HFF-Myc (cell line): ENCODE data around the gene CXXC5.

ENCODE experiments used
- DNase-seq: peaks from one replicate; pipeline ENCODE4 v3.0.0-alpha.2; 2011; ENCODE audit warnings: low read depth; ENCODE audit errors: extremely low read depth
- H3K4me3 ChIP-seq: replicated peaks from 2 replicates; pipeline ENCODE4 v1.5.1; 2011; ENCODE audit warnings: low read depth, mild to moderate bottlenecking, control low read depth, low read length
- CTCF ChIP-seq: IDR thresholded peaks from 2 replicates; pipeline ENCODE4 v1.5.1; 2012; ENCODE audit warnings: mild to moderate bottlenecking, low read depth, low read length, control low read depth; ENCODE audit errors: missing control alignments

Gene CXXC5

GRCh38 chr5:139635191-139635590 is 13.0 kb upstream of the CXXC5 start:
- no peak overlapping the region for H3K4me3 ChIP-seq
- DNase-seq, result no peak
- no peak for TF ChIP-seq CTCF

- DNase-seq, result peak; percentile 98
- no peak overlapping the region for H3K4me3 ChIP-seq
- peak; percentile 81 for TF ChIP-seq CTCF
Observed at GRCh38 chr5:139635606-139636206, 12.4 kb upstream of the CXXC5 start.

- H3K4me3 ChIP-seq, result no peak overlapping the region
- no peak for DNase-seq
- no peak for TF ChIP-seq CTCF
Observed at GRCh38 chr5:139636207-139636792, 11.8 kb upstream of the CXXC5 start.

- H3K4me3 ChIP-seq, result peak overlapping the region; percentile 35
- no peak for DNase-seq
- no peak for TF ChIP-seq CTCF
Observed at GRCh38 chr5:139636975-139637408, 11.2 kb upstream of the CXXC5 start.

- no peak for DNase-seq
- TF ChIP-seq CTCF, result peak; percentile 8
- peak overlapping the region; percentile 35 for H3K4me3 ChIP-seq
Observed at GRCh38 chr5:139637438-139638089, 10.6 kb upstream of the CXXC5 start.

- no peak for DNase-seq
- peak overlapping the region; percentile 35 for H3K4me3 ChIP-seq
- no peak for TF ChIP-seq CTCF
Observed at GRCh38 chr5:139638090-139638735, 9.9 kb upstream of the CXXC5 start.
